ENCODE data around the gene DHX36.

Gene DHX36

DNA sequence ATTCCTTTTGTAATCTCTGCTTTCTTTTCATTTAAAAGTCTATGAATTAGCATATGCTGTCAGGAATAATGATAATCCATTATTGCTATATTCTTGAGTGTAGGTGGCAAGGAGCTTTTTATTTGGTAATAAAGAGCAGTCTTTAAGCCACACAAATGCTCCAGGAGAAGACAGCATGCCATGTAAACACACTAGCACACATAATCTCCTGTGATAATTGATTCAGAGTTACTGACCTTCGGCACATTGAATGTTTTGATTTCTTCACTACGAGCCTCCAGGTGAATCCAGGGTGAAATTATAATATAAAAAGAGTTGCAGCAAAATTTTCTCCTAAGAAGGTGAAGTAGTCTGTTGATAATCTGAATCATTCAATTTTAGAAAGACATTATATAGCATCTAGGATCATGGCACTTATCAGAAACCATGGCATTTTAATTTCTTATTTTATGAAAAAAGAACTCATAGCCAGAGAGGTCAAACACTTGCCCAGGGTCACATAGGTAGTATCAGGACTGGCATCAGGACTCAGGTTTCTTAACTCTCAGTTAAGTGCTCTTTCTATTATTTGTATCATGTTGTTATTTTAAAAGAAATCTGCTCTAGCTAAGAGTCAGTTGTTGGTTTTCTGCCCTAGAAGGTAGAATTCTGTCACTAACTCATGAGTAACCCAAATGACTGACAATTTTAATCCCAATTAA, 21.3 kb upstream of the DHX36 start:
- TF ChIP-seq, protein P1, sequence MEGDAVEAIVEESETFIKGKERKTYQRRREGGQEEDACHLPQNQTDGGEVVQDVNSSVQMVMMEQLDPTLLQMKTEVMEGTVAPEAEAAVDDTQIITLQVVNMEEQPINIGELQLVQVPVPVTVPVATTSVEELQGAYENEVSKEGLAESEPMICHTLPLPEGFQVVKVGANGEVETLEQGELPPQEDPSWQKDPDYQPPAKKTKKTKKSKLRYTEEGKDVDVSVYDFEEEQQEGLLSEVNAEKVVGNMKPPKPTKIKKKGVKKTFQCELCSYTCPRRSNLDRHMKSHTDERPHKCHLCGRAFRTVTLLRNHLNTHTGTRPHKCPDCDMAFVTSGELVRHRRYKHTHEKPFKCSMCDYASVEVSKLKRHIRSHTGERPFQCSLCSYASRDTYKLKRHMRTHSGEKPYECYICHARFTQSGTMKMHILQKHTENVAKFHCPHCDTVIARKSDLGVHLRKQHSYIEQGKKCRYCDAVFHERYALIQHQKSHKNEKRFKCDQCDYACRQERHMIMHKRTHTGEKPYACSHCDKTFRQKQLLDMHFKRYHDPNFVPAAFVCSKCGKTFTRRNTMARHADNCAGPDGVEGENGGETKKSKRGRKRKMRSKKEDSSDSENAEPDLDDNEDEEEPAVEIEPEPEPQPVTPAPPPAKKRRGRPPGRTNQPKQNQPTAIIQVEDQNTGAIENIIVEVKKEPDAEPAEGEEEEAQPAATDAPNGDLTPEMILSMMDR (IDR thresholded peaks at IDR 0.05; ENCODE audit: low read depth, low read length): no peak

DNA sequence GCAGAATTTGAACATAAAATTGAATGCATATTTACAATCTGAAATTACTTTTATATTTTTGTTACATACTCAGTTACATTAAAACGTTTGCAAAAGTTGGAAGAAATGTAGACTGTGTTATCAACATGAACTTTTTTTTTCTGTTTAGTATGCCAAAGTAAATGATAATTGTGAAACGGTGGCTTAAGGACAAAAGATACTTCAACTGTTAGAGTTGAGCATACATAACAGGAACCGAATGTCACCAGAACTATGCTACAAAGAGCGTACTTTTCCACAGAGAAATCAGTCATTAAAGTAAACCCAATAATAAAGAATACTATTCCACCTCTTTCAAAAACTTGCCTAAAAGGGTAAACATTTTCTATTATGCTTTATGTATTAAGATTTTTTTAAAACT, 14.3 kb upstream of the DHX36 start:
- TF ChIP-seq, protein P1 (IDR thresholded peaks at IDR 0.05; ENCODE audit: low read depth, low read length): no peak

More for the DNA sequence above, 21.3 kb upstream of the DHX36 start:
- DNase-seq (ENCODE audit: extremely low read depth, low read depth): no peak

DNA sequence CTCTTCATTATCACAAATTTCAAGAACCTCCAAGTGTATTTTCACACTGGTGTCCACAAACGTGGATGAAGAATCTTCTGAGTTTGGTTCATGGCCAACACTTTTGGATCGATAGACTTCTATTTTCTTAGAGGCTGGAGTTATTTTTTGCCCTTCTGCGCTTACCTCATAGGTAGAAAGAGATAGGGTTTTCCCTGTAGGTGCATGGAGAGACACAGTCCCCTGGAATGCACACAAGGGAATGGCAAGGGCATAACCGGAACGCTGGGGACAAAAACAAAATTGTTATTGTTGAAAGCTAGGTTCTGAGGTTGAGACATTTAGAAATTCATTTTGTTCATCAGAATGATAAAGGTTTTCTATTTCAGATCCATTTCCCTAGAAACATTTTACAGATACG, 13.7 kb upstream of the DHX36 start:
- DNase-seq (ENCODE audit: extremely low read depth, low read depth): no peak
- TF ChIP-seq, protein P1 (IDR thresholded peaks at IDR 0.05; ENCODE audit: low read depth, low read length): no peak

More for the DNA sequence above, 14.3 kb upstream of the DHX36 start:
- no peak for DNase-seq (ENCODE audit: extremely low read depth, low read depth)

DNA sequence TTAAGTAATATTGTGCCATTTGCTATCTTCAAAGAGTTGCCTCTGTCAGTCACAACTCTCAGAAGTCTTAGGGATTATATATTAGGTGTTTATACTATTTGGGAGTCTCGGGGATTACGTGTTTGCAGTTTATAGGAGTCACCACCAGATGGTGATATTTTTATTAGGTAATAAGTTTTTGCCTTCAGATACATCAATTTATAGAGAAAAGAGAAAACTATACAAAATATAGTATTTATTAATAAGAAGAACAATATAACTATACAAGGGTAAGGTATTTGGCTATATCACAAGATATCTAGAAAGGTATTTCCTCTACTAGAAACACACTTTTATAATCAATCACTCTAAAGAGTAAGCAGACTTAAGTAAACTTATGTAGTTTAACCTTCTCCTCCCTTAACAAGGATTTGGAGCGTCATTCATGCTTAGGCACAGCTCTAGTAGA, 10.7 kb upstream of the DHX36 start:
- TF ChIP-seq, protein P1 (IDR thresholded peaks at IDR 0.05; ENCODE audit: low read depth, low read length): peak; percentile 53
- no peak for DNase-seq (ENCODE audit: extremely low read depth, low read depth)

DNA sequence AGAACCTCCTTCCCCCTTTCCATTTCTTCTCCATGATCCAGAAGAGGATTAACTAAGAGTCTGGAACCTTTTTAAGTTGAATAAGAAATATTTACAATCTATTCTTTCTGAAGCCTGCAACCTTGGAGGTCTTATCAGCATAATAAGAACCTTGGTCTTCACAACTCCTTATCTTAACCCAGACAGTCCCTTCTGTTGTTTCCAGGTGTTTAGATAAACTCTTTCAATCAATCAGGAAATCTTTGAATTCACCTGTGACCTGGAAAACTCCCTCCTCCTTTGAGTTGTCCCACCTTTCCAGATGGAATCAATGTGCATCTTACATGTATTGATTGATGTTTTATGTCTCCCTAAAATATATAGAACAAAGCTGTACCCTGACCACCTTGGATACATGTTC, 3.6 kb upstream of the DHX36 start:
- TF ChIP-seq, protein P1 (IDR thresholded peaks at IDR 0.05; ENCODE audit: low read depth, low read length): no peak
- no peak for DNase-seq (ENCODE audit: extremely low read depth, low read depth)

DNA sequence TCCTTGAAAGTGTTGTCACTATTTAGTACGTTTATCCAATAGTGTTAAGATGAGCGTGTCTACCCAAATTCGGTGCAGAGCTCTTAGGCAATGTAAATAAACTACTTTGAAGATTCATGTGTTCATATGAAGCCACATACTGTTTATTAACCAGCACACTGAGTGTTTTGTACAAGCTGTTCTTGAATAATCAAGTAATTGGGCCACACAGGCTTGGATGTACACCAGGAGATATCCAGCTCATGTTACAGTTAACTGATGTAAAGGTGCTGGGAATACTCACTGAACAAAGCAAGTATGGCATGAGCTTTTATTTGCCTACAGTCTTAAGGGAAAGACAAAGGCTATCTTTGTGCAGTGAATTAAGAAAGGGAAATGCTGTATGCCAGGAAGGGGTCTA, 632 bp upstream of the DHX36 start:
- DNase-seq (ENCODE audit: extremely low read depth, low read depth): no peak
- TF ChIP-seq, protein P1 (IDR thresholded peaks at IDR 0.05; ENCODE audit: low read depth, low read length): no peak

DNA sequence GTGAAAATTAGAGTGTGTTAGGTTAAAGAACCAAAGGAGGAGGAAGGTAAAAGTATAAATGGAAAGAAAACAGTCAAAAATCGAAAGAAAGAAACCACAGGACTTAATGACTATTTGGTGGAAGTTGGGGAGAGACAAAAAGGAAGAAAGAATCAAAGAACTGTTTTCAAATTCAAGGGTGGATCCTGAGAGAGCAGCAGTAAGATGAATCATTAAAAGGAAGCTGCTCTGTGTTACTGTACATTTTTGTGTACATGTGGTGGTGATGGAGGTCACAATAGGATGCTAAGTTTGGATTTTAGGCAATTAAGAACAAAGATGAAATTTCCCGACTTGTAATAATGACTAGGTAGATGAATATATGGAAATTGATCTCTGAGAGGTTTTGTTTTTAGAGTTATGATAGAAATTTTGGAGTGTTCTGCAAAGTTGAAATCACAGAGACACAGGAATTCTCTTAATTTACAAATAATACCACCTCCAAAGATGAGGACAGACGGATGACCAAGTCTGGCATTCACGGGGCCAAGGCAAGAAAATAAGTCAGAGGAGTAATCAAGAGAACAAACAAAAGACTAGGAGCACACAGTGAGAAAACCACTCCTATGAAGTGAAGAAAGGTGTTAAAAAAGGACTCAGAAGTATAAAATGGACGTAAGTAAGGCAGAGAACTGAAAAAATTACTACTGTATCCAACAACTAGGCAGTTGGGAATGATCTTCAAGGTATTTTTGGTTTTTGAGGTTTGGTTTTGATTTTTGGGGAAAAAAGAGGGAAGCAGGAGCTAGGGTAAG, 7.1 kb downstream of the DHX36 start:
- no peak for DNase-seq (ENCODE audit: extremely low read depth, low read depth)
- TF ChIP-seq, protein P1 (IDR thresholded peaks at IDR 0.05; ENCODE audit: low read depth, low read length): no peak

All from AG09319 (cell line).